Inferior parietal cortex (tissue), 1 donor: Measurements from ENCODE around the gene KIAA0825.
"Not testable (repeated sequence)": the region's sequence is repeated elsewhere in the genome, so short reads cannot be mapped to it uniquely, and the experiment has no call there.

Source experiments
- DNase-seq: peaks from one replicate; pipeline ENCODE4 v3.0.0-alpha.2; 2016; ENCODE audit errors: extremely low spot score

The KIAA0825 gene

GRCh38 chr5:94577466-94578245 lies 40.7 kb downstream of the KIAA0825 start:
- no peak for DNase-seq

- no peak for DNase-seq
These were observed 43.2 kb downstream of the KIAA0825 start for GRCh38 chr5:94575196-94575595.

- DNase-seq = not testable (repeated sequence)
These were observed 45.1 kb downstream of the KIAA0825 start for GRCh38 chr5:94573349-94573748.

- no peak for DNase-seq
These were observed 47.0 kb downstream of the KIAA0825 start for GRCh38 chr5:94571415-94571814.

- DNase-seq = no peak
These were observed 53.6 kb downstream of the KIAA0825 start for GRCh38 chr5:94564812-94565211.

DNA sequence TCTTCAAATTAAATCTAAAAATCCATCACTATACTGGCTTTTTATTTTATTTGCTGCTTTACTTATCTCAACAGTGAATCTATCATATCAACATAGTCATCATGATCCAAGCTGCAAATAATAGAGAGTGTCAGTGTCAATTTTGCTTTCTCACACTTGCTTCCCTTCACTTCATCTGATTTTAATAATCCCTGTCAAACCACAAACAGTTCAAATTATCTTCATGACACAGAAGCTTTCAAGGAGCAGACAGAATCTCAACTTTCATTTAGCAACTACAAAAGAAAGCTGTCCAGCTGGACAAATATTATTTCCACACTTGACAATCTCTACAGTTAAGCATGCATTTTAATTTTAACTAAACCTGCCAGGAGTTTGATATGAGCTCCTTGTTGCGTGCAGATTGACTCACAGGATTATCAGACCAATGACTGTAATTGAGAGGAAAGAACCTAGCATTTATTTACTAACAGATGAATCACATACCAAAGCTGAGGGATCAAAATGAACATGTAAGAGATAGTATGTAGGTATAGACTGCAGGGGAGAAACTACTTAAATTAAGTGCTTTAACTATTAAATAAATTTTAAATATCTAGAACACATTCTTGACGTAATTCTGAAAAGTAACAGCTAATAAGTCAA lies 56.0 kb downstream of the KIAA0825 start:
- no peak for DNase-seq

GRCh38 chr5:94558028-94558427 lies 60.4 kb downstream of the KIAA0825 start:
- DNase-seq = no peak

DNA sequence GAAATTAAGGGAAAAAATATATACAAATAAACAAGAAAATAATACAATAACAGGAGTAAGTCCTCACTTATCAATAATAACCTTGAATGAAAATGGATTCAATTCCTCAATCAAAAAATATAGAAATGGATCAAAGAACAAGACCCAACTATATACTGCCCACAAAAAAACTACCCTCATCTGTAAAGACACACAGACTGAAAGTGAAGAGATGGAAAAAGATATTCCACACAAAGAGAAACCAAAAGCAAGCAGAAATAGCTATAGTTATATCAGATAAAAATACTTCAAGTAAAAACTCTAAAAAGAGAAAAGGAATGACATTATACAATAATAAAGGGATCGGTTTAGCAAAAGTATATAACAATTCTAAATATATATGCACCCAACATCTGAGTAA lies 66.5 kb downstream of the KIAA0825 start:
- no peak for DNase-seq

- DNase-seq = no peak
These were observed 72.4 kb downstream of the KIAA0825 start for GRCh38 chr5:94545870-94546625.

DNA sequence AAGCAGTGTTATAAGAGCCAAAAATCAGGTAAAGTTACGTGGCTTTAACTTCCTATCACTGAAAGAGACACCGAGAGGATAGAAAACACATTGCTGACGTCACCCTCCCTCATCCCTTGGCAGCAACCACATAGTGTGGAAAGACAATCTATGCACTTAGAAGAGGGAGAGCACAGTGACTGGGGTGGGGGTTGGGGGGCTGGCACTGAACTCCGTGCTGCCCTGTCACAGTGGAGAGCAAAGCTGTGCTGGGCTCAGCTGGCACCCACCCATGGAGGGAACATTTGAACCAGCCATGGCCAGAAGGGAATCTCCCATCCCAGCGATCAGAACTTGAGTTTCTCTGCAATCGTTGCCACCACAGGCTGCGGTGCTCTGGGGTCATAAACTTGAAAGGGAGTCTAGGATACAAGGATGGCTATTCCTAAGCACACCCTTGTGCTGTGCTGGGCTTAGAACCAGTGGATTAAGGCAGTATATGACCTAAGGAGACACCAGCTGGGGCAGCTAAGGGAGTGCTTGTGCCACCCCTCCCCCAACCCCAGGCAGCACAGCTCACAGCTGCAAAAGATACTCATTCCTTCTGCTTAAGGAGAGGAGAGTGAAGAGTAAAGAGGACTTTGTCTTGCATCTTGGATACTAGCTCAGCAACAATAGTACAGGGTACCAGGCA lies 73.4 kb downstream of the KIAA0825 start:
- no peak for DNase-seq

- peak; percentile 66 for DNase-seq
These were observed 74.3 kb downstream of the KIAA0825 start for GRCh38 chr5:94544031-94544650.

DNA sequence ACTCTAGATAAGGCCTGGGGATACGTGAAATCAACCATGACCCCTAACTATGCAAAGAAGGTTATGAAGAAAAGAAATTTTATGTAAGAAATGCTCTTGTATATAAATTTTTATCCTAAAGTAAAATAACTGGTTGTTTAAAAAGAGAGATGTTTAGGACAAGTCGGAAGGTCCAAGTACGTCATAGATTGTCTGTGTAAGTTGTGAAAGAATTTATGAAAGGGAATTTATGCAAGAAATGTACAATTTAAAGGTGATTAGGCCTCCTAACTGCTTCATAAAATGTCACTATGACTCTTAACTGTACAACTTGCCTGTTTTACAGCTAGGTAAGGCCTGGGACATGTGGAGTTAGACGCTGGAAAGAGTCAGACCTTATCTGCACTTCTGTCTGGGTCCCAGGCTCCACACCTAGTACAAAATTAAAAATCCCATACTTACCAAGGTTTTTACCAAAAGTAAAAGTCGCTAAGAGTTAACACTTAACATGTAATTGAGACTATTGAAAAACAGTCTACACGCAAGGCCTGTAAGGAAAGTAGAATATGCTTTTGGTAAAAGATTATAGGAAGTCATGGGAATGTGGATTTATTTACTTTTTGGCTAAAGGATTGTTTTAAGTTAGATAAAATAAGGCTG lies 77.4 kb downstream of the KIAA0825 start:
- DNase-seq = no peak

- no peak for DNase-seq
These were observed 80.1 kb downstream of the KIAA0825 start for GRCh38 chr5:94538260-94538659.

DNA sequence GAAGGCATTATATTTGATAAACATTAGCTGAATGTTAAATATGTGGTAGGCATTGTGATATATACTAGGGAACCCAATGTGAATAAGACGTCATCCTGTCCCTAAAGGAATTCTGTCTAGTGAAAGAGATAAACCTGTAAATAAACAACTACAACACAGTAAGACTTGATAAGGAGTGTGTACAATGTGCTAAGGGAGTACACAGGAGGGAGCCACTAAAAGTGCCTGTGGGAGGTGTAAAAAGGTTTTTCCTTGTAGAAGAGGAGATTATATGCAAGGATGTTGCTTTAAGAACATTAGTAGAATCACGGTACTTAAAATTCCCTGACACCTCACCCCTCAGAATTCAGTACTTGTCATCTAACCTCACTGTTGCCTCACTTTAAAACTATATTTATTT lies 91.7 kb downstream of the KIAA0825 start:
- no peak for DNase-seq

DNA sequence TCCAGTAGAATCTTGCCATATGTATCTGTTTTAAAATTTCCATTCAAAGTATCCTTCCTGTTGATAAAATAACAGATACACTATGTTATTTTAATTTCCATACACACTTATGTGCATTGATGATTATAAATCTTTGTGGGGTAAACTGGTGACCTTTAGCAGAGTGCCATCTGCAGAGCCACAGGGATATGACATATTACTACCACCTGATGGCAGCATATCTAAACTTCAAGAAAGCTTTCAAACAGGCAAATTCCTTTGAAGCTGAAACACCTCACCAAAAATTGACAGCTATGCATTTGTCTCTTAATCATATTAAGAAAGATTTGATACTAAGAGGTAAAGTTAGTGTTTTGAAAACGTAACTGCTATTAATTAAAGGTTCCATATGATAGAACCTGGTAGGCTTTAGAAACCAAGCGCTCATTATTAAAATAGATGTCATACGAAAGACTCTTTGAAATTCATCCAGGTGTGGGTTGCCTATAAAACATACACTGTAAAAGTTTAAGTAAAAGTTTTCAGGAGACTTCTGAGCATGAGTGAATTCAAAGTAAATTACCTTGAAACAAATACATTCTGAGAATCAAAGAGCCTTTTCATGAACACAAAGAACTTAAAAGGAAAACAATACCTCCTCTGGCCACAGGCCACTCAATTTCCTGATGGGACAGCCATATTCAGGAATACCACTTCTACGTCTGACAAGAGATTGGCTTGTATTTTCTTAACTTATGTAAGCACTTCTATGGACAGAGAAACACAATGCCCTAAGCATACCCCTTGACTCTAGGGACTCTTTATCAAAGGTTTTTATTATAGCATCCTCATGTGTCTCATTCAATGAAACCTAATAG lies 93.3 kb downstream of the KIAA0825 start:
- peak; percentile 59 for DNase-seq

DNA sequence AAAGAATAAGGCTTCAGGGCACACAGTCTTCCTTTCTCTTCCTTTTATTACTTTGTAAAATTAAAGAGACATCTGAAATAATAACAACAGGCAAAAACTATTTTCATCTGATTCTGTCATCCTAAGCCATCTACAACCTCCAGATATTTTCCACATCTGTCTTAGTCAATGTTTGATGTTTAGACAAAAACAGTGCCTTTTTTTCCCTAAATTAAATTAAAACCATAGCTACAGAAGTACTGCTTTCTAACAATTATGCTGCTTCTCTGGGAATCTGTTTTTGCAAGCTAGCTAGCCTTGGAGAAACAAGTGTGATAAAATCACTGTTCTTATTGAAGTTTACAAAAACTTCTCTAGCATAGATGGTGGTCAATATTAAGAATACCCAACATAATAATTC lies 95.4 kb downstream of the KIAA0825 start:
- no peak for DNase-seq

DNA sequence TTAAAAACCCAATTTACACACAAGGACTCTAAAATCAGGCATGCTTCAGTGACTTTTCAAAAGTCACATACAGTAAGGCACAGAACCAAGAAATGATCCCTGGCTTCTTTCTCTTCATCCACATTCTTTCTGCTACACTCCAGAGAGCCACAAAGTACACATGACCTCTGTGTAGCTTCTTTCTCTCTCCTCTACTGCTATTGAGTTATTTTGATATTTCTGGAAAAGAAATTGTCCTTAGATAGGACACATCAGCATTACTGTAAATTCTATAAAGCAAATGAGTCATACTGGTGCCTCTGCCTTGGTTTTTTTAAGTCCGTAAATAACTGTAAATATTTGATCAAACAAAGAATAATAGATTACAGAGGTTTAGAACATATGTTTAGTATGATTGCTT lies 96.3 kb downstream of the KIAA0825 start:
- DNase-seq = no peak

GRCh38 chr5:94517490-94518488 lies 100.6 kb downstream of the KIAA0825 start:
- DNase-seq = no peak

- no peak for DNase-seq
These were observed 102.3 kb downstream of the KIAA0825 start for GRCh38 chr5:94516148-94516547.
